ACC112 (cell line): Measurements from ENCODE around the gene PCDHB7.
A peak's percentile ranks its signal among the peaks of the same experiment; 100 is the strongest.
"Not testable (repeated sequence)": the region's sequence is repeated elsewhere in the genome, so short reads cannot be mapped to it uniquely, and the experiment has no call there.

Source experiments
- H2AFZ ChIP-seq: fragments of 200-600 bp; sonication (generic); one replicate; pipeline ENCODE4 v1.6.0; 2017; ENCODE audit warnings: antibody characterized with exemption, low read length; ENCODE audit not compliant: unreplicated experiment
- H3K27ac ChIP-seq: fragments of 200-600 bp; sonication (generic); 2 replicates; pipeline ENCODE4 v1.5.1; 2014; ENCODE audit warnings: low read depth, mild to moderate bottlenecking, antibody characterized with exemption, low read length, moderate library complexity
- H3K27me3 ChIP-seq: fragments of 200-600 bp; sonication (generic); 2 replicates; pipeline ENCODE4 v1.6.1; 2014; ENCODE audit warnings: mild to moderate bottlenecking, antibody characterized with exemption, low read length, moderate library complexity, mixed read lengths; ENCODE audit not compliant: insufficient read depth
- H3K36me3 ChIP-seq: fragments of 200-600 bp; sonication (generic); 2 replicates; pipeline ENCODE4 v1.6.1; 2016; ENCODE audit warnings: mild to moderate bottlenecking, antibody characterized with exemption, low read length, moderate library complexity, mixed read lengths; ENCODE audit not compliant: insufficient read depth
- H3K4me1 ChIP-seq: fragments of 200-600 bp; sonication (generic); one replicate; pipeline ENCODE4 v1.6.1; 2016; ENCODE audit warnings: low read length, mixed read lengths; ENCODE audit not compliant: insufficient read depth, unreplicated experiment, control insufficient read depth
- H3K4me3 ChIP-seq: fragments of 200-600 bp; sonication (generic); 2 replicates; pipeline ENCODE4 v1.5.1; 2014; ENCODE audit warnings: mild to moderate bottlenecking, low read depth, low read length
- H3K79me2 ChIP-seq: fragments of 200-600 bp; sonication (generic); one replicate; pipeline ENCODE4 v1.6.0; 2016; ENCODE audit warnings: low read length; ENCODE audit not compliant: control insufficient read depth, unreplicated experiment, insufficient read depth

Gene PCDHB7

GRCh38 chr5:141201646-141202045, 29.2 kb downstream of the PCDHB7 start:
- H3K36me3 ChIP-seq, H3K27ac ChIP-seq: not testable (repeated sequence)

DNA sequence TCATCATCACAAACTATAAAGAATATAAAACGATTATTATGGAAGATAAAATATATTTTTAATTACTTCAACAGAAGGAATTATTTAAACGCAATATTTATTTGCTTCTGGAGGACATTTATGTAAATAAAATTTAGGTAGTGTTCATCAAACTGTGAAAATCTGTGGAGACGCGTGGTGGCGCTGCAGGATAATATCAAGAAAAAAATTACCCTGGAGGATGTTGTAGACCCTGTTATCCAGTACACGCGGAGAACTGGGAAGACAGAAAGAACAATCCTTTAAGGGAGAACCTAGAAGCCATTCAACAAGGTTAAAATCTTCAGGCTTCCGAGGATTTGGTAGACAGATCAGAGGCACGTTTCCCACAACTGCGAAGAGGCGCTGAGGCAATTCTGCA, 36.0 kb downstream of the PCDHB7 start, which contains the start of gene PCDHB12:
PCDHB12 (plus strand) TSS at position 242 of the 400 bp plus-strand sequence. CDS start 189 bp downstream, outside the sequence.
- H3K79me2 ChIP-seq, result no peaks in the 10 kb centered on the region
- no peaks in the 10 kb centered on the region for H3K4me1 ChIP-seq
- peaks cover 30% of the 10 kb centered on the region for H3K27me3 ChIP-seq
- H3K4me3 ChIP-seq, result no peak within 1 kb of the TSS
- H2AFZ ChIP-seq, result no peak within 1 kb of the TSS
- no peak within 1 kb of the TSS for H3K27ac ChIP-seq
- H3K36me3 ChIP-seq, result no peaks in the 10 kb centered on the region

More at GRCh38 chr5:141201646-141202045, 29.2 kb downstream of the PCDHB7 start:
- not testable (repeated sequence) for H2AFZ ChIP-seq, H3K79me2 ChIP-seq, H3K4me1 ChIP-seq, H3K4me3 ChIP-seq, H3K27me3 ChIP-seq

DNA sequence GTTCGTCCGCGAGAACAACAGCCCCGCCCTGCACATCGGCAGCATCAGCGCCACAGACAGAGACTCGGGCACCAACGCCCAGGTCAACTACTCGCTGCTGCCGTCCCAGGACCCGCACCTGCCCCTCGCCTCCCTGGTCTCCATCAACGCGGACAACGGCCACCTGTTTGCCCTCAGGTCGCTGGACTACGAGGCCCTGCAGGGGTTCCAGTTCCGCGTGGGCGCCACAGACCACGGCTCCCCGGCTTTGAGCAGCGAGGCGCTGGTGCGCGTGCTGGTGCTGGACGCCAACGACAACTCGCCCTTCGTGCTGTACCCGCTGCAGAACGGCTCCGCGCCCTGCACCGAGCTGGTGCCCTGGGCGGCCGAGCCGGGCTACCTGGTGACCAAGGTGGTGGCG, 37.8 kb downstream of the PCDHB7 start:
- not testable (repeated sequence) for H3K4me1 ChIP-seq, H2AFZ ChIP-seq

GRCh38 chr5:141210849-141211248, 38.4 kb downstream of the PCDHB7 start:
- not testable (repeated sequence) for H3K4me1 ChIP-seq, H3K36me3 ChIP-seq, H3K27ac ChIP-seq, H3K79me2 ChIP-seq, H2AFZ ChIP-seq, H3K4me3 ChIP-seq
- H3K27me3 ChIP-seq, result peaks cover 30% of the 10 kb centered on the region

More for the DNA sequence above, 37.8 kb downstream of the PCDHB7 start:
- not testable (repeated sequence) for H3K79me2 ChIP-seq, H3K4me3 ChIP-seq, H3K27ac ChIP-seq, H3K36me3 ChIP-seq
- H3K27me3 ChIP-seq, result peaks cover 30% of the 10 kb centered on the region

DNA sequence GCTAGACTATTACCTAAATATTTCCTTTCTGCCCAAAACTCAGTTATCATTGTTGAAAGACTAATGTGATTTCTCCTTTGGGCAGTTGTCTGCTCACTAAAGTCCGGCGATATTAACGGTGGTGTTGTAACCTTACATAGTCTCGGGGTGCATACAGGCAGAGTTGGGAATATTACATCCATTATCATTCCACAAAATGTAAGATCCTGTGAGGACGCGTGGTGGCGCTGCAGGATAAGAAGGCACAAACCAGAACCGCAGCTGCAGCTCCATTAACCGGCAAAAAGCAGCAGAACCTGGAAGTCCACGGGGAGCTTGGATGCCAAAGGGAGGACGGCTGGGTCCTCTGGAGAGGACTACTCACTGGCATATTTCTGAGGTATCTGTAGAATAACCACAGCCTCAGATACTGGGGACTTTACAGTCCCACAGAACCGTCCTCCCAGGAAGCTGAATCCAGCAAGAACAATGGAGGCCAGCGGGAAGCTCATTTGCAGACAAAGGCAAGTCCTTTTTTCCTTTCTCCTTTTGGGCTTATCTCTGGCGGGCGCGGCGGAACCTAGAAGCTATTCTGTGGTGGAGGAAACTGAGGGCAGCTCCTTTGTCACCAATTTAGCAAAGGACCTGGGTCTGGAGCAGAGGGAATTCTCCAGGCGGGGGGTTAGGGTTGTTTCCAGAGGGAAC, 41.4 kb downstream of the PCDHB7 start, which contains the start of gene PCDHB13:
PCDHB13 (plus strand) TSS at position 264 of the 684 bp plus-strand sequence; CDS start at position 469, 205 bp downstream.
- not testable (repeated sequence) for H3K27ac ChIP-seq, H2AFZ ChIP-seq, H3K4me3 ChIP-seq, H3K4me1 ChIP-seq, H3K36me3 ChIP-seq, H3K79me2 ChIP-seq
- H3K27me3 ChIP-seq, result peaks cover 27% of the 10 kb centered on the region

DNA sequence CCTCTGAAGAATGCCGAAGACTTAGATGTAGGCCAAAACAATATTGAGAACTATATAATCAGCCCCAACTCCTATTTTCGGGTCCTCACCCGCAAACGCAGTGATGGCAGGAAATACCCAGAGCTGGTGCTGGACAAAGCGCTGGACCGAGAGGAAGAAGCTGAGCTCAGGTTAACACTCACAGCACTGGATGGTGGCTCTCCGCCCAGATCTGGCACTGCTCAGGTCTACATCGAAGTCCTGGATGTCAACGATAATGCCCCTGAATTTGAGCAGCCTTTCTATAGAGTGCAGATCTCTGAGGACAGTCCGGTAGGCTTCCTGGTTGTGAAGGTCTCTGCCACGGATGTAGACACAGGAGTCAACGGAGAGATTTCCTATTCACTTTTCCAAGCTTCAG, 42.1 kb downstream of the PCDHB7 start:
- H3K27me3 ChIP-seq, result peaks cover 21% of the 10 kb centered on the region
- H3K27ac ChIP-seq, H3K36me3 ChIP-seq, H3K79me2 ChIP-seq, H3K4me3 ChIP-seq, H2AFZ ChIP-seq, H3K4me1 ChIP-seq: not testable (repeated sequence)

GRCh38 chr5:141215504-141215903, 43.1 kb downstream of the PCDHB7 start:
- not testable (repeated sequence) for H3K27ac ChIP-seq, H3K4me1 ChIP-seq, H3K4me3 ChIP-seq, H2AFZ ChIP-seq, H3K36me3 ChIP-seq, H3K79me2 ChIP-seq
- peaks cover 16% of the 10 kb centered on the region; the same call in 1 of the 2 replicates for H3K27me3 ChIP-seq

GRCh38 chr5:141216035-141216434, 43.6 kb downstream of the PCDHB7 start:
- H3K4me1 ChIP-seq, H3K4me3 ChIP-seq, H3K79me2 ChIP-seq, H2AFZ ChIP-seq, H3K27ac ChIP-seq, H3K36me3 ChIP-seq: not testable (repeated sequence)
- peaks cover 16% of the 10 kb centered on the region; the same call in 1 of the 2 replicates for H3K27me3 ChIP-seq

- peak within 1 kb of the TSS; percentile 70 for H3K4me3 ChIP-seq
- no peak within 1 kb of the TSS for H3K27ac ChIP-seq
- H2AFZ ChIP-seq, result no peak within 1 kb of the TSS
Observed at GRCh38 chr5:141223112-141223783, 50.8 kb downstream of the PCDHB7 start, which contains the start of gene PCDHB14. PCDHB14 (plus strand) TSS chr5:141223343; CDS start chr5:141223506, 163 bp downstream.

DNA sequence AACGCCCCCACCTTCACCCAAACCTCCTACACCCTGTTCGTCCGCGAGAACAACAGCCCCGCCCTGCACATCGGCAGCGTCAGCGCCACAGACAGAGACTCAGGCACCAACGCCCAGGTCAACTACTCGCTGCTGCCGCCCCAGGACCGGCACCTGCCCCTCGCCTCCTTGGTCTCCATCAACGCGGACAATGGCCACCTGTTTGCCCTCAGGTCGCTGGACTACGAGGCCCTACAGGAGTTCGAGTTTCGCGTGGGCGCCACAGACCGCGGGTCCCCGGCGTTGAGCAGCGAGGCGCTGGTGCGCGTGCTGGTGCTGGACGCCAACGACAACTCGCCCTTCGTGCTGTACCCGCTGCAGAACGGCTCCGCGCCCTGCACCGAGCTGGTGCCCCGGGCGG, 52.4 kb downstream of the PCDHB7 start:
- not testable (repeated sequence) for H3K4me1 ChIP-seq, H3K36me3 ChIP-seq, H2AFZ ChIP-seq, H3K27ac ChIP-seq, H3K79me2 ChIP-seq, H3K4me3 ChIP-seq
- peaks cover 33% of the 10 kb centered on the region for H3K27me3 ChIP-seq

More at GRCh38 chr5:141223112-141223783, 50.8 kb downstream of the PCDHB7 start, which contains the start of gene PCDHB14:
- Histone ChIP-seq H3K4me1 (no peaks in the 10 kb centered on the region), H3K36me3 (no peaks in the 10 kb centered on the region), H3K79me2 (no peaks in the 10 kb centered on the region), H3K27me3 (peaks cover 33% of the 10 kb centered on the region)

GRCh38 chr5:141225421-141225820, 53.0 kb downstream of the PCDHB7 start:
- H3K27ac ChIP-seq, H3K4me1 ChIP-seq, H2AFZ ChIP-seq, H3K79me2 ChIP-seq, H3K4me3 ChIP-seq, H3K36me3 ChIP-seq: not testable (repeated sequence)
- peaks cover 33% of the 10 kb centered on the region for H3K27me3 ChIP-seq
